IMR-90 (cell line): ENCODE measurements around the gene ELK3. TPM values are rescaled to one million over a fixed set of nuclear protein-coding genes. Genes with fewer than 3 reads are reported as not detected.

ENCODE experiments used
- ATAC-seq: fragments of 200-7000 bp; cut with Tn5 transposase; 2 replicates; pipeline ENCODE4 v1.9.1; 2020; ENCODE audit warnings: low read depth, mild to moderate bottlenecking, moderate library complexity
- BruUV-seq: library from RNA; stranded (reverse); fragments of 400-500 nt; replicated peaks from 2 replicates; lab custom pipeline; 2021; lab: Mats Ljungman, UMichigan
- CTCF ChIA-PET: fragments of 300-600 bp; formaldehyde crosslinking; extraction: SDS; loops from one replicate; lab custom pipeline; 2021; ENCODE audit warnings: antibody characterized with exemption; lab: Yijun Ruan, JAX
- POLR2A ChIA-PET: fragments of 300-600 bp; sonication (Branson Sonifier 250); formaldehyde crosslinking; loops from one replicate; lab custom pipeline; 2022; ENCODE audit warnings: antibody characterized with exemption; ENCODE audit not compliant: unreplicated experiment; lab: Charles Lee
- DNase-seq: peaks from one replicate; pipeline ENCODE4 v3.0.0; 2013
- H2AFZ ChIP-seq: replicated peaks from 2 replicates; pipeline ENCODE3; 2013; ENCODE audit warnings: low read length, mild to moderate bottlenecking; ENCODE audit not compliant: poor library complexity
- H2AK5ac ChIP-seq: 2 replicates; pipeline ENCODE4 v1.6.1; 2013; ENCODE audit warnings: low read depth, low read length, inconsistent platforms
- H2AK9ac ChIP-seq: replicated peaks from 2 replicates; pipeline ENCODE3; 2013; ENCODE audit warnings: mild to moderate bottlenecking, low read depth, low read length, moderate library complexity; ENCODE audit not compliant: poor library complexity
- H2BK120ac ChIP-seq: 2 replicates; pipeline ENCODE4 v1.6.1; 2013; ENCODE audit warnings: low read depth, low read length, inconsistent platforms
- H2BK15ac ChIP-seq: 3 replicates; pipeline ENCODE4 v1.6.1; 2013; ENCODE audit warnings: low read depth, low read length, inconsistent platforms
- H2BK20ac ChIP-seq: 2 replicates; pipeline ENCODE4 v1.6.1; 2013; ENCODE audit warnings: low read depth, mild to moderate bottlenecking, inconsistent platforms, low read length, moderate library complexity
- H2BK5ac ChIP-seq: 2 replicates; pipeline ENCODE4 v1.6.1; 2013; ENCODE audit warnings: mild to moderate bottlenecking, low read depth, low read length, inconsistent platforms; ENCODE audit not compliant: poor library complexity, severe bottlenecking
- H3K14ac ChIP-seq: replicated peaks from 2 replicates; pipeline ENCODE4 v1.6.1; 2013; ENCODE audit warnings: low read depth, low read length, inconsistent platforms
- H3K18ac ChIP-seq: 2 replicates; pipeline ENCODE4 v1.6.1; 2013; ENCODE audit warnings: low read depth, low read length, control low read depth
- H3K23ac ChIP-seq: 2 replicates; pipeline ENCODE4 v1.6.1; 2013; ENCODE audit warnings: low read depth, low read length, inconsistent platforms
- H3K27ac ChIP-seq: 2 replicates; pipeline ENCODE4 v1.5.1; 2013; ENCODE audit warnings: mild to moderate bottlenecking, control low read depth, low read length; ENCODE audit not compliant: insufficient read depth
- H3K27me3 ChIP-seq: 2 replicates; pipeline ENCODE4 v1.6.1; 2013; ENCODE audit warnings: low read length; ENCODE audit not compliant: control insufficient read depth, insufficient read depth
- H3K36me3 ChIP-seq: 2 replicates; pipeline ENCODE4 v1.6.1; 2013; ENCODE audit warnings: low read length, mixed read lengths; ENCODE audit not compliant: control insufficient read depth, insufficient read depth
- H3K4ac ChIP-seq: 2 replicates; pipeline ENCODE4 v1.6.1; 2013; ENCODE audit warnings: low read depth, low read length, inconsistent platforms
- H3K4me1 ChIP-seq: 2 replicates; pipeline ENCODE4 v1.6.1; 2013; ENCODE audit warnings: low read length, mixed read lengths; ENCODE audit not compliant: control insufficient read depth, insufficient read depth
- H3K4me2 ChIP-seq: 2 replicates; pipeline ENCODE4 v1.6.1; 2013; ENCODE audit warnings: low read depth, mild to moderate bottlenecking, control low read depth, low read length, moderate library complexity
- H3K4me3 ChIP-seq: 2 replicates; pipeline ENCODE4 v1.5.1; 2013; ENCODE audit warnings: low read depth, mild to moderate bottlenecking, control low read depth, low read length, moderate library complexity; ENCODE audit not compliant: insufficient read depth
- H3K56ac ChIP-seq: 2 replicates; pipeline ENCODE4 v1.6.1; 2013; ENCODE audit warnings: low read length, inconsistent platforms; ENCODE audit not compliant: insufficient read depth; ENCODE audit errors: extremely low read depth
- H3K79me1 ChIP-seq, 2 experiments: 2 replicates each; pipeline ENCODE4 v1.6.1; 2013; ENCODE audit warnings: low read length in 2 of 2, inconsistent platforms in 1 of 2, low read depth in 1 of 2
- H3K9ac ChIP-seq: 2 replicates; pipeline ENCODE4 v1.6.1; 2013; ENCODE audit warnings: low read depth, low read length, control low read depth
- H3K9me1 ChIP-seq: 2 replicates; pipeline ENCODE4 v1.6.1; 2013; ENCODE audit warnings: low read length, inconsistent platforms; ENCODE audit not compliant: insufficient read depth
- H3K9me3 ChIP-seq: 2 replicates; pipeline ENCODE4 v1.6.1; 2013; ENCODE audit warnings: low read length; ENCODE audit not compliant: control insufficient read depth, insufficient read depth
- H4K20me1 ChIP-seq: 2 replicates; pipeline ENCODE4 v1.6.1; 2013; ENCODE audit warnings: low read length, inconsistent platforms; ENCODE audit not compliant: insufficient read depth
- H4K5ac ChIP-seq: 2 replicates; pipeline ENCODE4 v1.6.1; 2013; ENCODE audit warnings: mild to moderate bottlenecking, low read depth, low read length, control low read depth
- H4K8ac ChIP-seq, 2 experiments: 2 replicates each; pipeline ENCODE4 v1.6.1; 2013; ENCODE audit warnings: low read depth in 2 of 2, low read length in 2 of 2, control low read depth in 1 of 2, inconsistent platforms in 1 of 2
- H4K91ac ChIP-seq: 2 replicates; pipeline ENCODE4 v1.6.1; 2013; ENCODE audit warnings: low read depth, low read length, inconsistent platforms; ENCODE audit not compliant: insufficient read depth
- BHLHE40 ChIP-seq: fragments of 150-350 bp; IDR thresholded peaks from 2 replicates; pipeline ENCODE4 v1.6.1; 2016; ENCODE audit warnings: mild to moderate bottlenecking, low read depth, low read length
- CEBPB ChIP-seq: IDR thresholded peaks from 2 replicates; pipeline ENCODE4 v1.6.1; 2012; ENCODE audit warnings: low read depth, low read length, improper control_type of control experiment
- MAFK ChIP-seq: IDR thresholded peaks from 2 replicates; pipeline ENCODE4 v1.6.1; 2012; ENCODE audit warnings: low read depth, low read length, improper control_type of control experiment
- MAZ ChIP-seq: IDR thresholded peaks from 2 replicates; pipeline ENCODE4 v1.6.1; 2012; ENCODE audit warnings: low read depth, mild to moderate bottlenecking, low read length, improper control_type of control experiment, moderate library complexity, borderline replicate concordance
- NFE2L2 ChIP-seq: fragments of 150-350 bp; IDR thresholded peaks from 2 replicates; pipeline ENCODE4 v1.6.1; 2016; ENCODE audit warnings: low read depth, mild to moderate bottlenecking, low read length
- POLR2A ChIP-seq: IDR thresholded peaks from 2 replicates; pipeline ENCODE4 v1.6.1; 2012; ENCODE audit warnings: mild to moderate bottlenecking, low read depth, low read length
- RAD21 ChIP-seq: IDR thresholded peaks from 2 replicates; pipeline ENCODE4 v1.6.1; 2012; ENCODE audit warnings: low read length, improper control_type of control experiment
- SMC3 ChIP-seq: fragments of 150-350 bp; IDR thresholded peaks from 2 replicates; pipeline ENCODE4 v1.6.1; 2016; ENCODE audit warnings: low read depth, mild to moderate bottlenecking, antibody characterized with exemption, low read length, moderate library complexity
- WGBS, 2 experiments: methylation state at CpG; one replicate each; pipeline versions ENCODE4 v1.1.5 to v1.1.7; 2013; ENCODE audit warnings: missing lambda C conversion rate in 2 of 2; ENCODE audit not compliant: insufficient read length in 1 of 2; ENCODE audit errors: extremely low coverage in 2 of 2; 5-methylcytosine and 5-hydroxymethylcytosine counted together
- dilution Hi-C: fragments of 300-500 bp; cut with HindIII; formaldehyde crosslinking; loops from one replicate; pipeline ENCODE4 v1.14.3; 2018; ENCODE audit warnings: low sequenced_read_pairs; ENCODE audit not compliant: unreplicated experiment
- in situ Hi-C: fragments of 300-500 bp; cut with MboI; formaldehyde crosslinking; loops from 3 replicates; pipeline ENCODE4 v1.14.3; 2019; ENCODE audit warnings: low sequenced_read_pairs, inconsistent platforms, mixed read lengths
- intact Hi-C: fragments of 100-400 bp; cut with micrococcal nuclease; formaldehyde crosslinking; loops from 2 replicates; pipeline ENCODE4 v1.10.0; 2022
- polyA plus RNA-seq, 3 experiments: library from polyadenylated mRNA; depleted of rRNA; stranded (reverse); fragments of >200 nt; gene quantifications; 2 replicates each; pipeline ENCODE4 v1.2.3, GENCODE V29; 2012; ENCODE audit warnings: low replicate concordance in 1 of 3
- total RNA-seq: library from RNA; depleted of rRNA; stranded (reverse); fragments of >200 nt; gene quantifications from 2 replicates; pipeline ENCODE4 v1.2.3, GENCODE V29; 2012
- TF ChIP-seq, protein P1 (sequence below): fragments of 150-350 bp; IDR thresholded peaks from 2 replicates; pipeline ENCODE4 v1.6.1; 2017; ENCODE audit warnings: mild to moderate bottlenecking, antibody characterized with exemption, low read length, low read depth
- TF ChIP-seq, protein P2 (sequence below): conservative IDR thresholded peaks from 2 replicates; pipeline ENCODE4 v1.5.1; 2012; ENCODE audit warnings: mild to moderate bottlenecking, low read depth, low read length, improper control_type of control experiment
- TF ChIP-seq, protein P3 (sequence below): fragments of 150-350 bp; IDR thresholded peaks from 2 replicates; pipeline ENCODE4 v1.6.1; 2016; ENCODE audit warnings: low read depth, mild to moderate bottlenecking, low read length, moderate library complexity, borderline replicate concordance

The ELK3 gene
- total and polyA plus RNA-seq, 2 of the 4 experiments (the other 2 are of a cell fraction): 14.5 to 27.5 TPM

DNA sequence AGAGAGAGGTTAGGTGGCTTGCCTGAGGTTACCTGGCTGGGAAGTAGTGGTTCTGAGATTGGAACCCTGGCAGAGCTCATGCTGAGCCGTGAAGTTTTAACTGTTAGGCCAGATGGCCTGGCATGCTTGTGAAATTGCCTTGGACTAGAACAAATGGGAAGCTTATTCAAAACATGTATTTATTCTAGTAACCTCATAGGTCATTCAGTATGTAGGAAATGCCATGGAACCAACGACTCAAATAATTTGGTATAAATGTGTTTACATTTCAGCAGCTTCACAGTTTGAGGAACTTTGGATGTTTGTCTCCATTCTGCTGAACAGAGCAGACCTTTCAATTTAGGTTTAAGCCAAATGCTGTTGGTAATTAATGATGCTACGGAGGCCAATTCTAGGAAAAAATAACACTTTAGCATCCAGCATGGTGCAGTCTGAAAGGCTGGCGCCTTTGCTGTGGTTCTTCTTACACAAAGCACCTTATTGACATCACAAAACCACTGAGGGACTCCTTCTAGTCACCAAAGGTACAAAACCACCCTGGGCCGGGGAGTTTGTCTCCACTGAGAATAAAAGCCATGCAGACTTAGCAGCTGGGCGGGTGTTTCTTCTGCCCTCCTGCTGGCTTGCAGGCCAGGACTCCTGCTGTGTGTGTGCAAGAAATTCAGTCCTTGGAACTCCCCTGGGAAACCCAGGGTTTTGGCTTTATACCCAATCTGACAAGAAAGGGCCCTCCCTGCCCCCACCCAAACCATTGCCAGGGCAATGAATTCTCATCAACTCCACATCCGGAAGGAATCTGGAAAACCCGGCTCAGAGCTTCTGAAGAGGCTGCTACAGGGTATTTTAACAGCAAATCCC is 64.2 kb downstream of the ELK3 start:
- Histone ChIP-seq H3K9me3 (no peaks in the 10 kb centered on the region), H3K14ac (no peak overlapping the region), H4K8ac (no peak overlapping the region), H3K9ac (no peak overlapping the region), H2BK5ac (peak overlapping the region; percentile 28), H2AK5ac (no peak overlapping the region; the same call in 1 of the 2 replicates), H3K4me2 (peak overlapping the region; percentile 55; the same call in 1 of the 2 replicates), H4K20me1 (peaks cover 73% of the 10 kb centered on the region), H2AK9ac (no peak overlapping the region), H4K91ac (no peak overlapping the region), H3K23ac (no peak overlapping the region), H2AFZ (no peak overlapping the region), H2BK20ac (no peak overlapping the region), H3K27ac (peak overlapping the region; percentile 39; the same call in 1 of the 2 replicates), H3K9me1 (peaks cover 26% of the 10 kb centered on the region), H3K4me1 (peaks cover 17% of the 10 kb centered on the region), H2BK120ac (no peak overlapping the region), H3K4ac (no peak overlapping the region), H3K27me3 (no peaks in the 10 kb centered on the region), H3K36me3 (peaks cover 21% of the 10 kb centered on the region), H3K4me3 (no peak overlapping the region), H4K5ac (no peak overlapping the region), H3K18ac (no peak overlapping the region), H3K56ac (no peak overlapping the region), H3K79me1 (peaks cover 31 to 89% of the 10 kb centered on the region in 2 experiments), H2BK15ac (no peak overlapping the region)
- in situ Hi-C loops: no loop called here
- intact Hi-C loops: no loop called here
- CTCF ChIA-PET: interaction anchor here (1.0 kb wide), 1 partner anchor 10 kb away, joined by 3 read pairs; no protein-coding TSS in a partner anchor
- TF ChIP-seq SMC3 (no peak), RAD21 (no peak), CEBPB (no peak), POLR2A (no peak), NFE2L2 (no peak), MAZ (no peak), MAFK (no peak), BHLHE40 (no peak)
- TF ChIP-seq, protein P1, sequence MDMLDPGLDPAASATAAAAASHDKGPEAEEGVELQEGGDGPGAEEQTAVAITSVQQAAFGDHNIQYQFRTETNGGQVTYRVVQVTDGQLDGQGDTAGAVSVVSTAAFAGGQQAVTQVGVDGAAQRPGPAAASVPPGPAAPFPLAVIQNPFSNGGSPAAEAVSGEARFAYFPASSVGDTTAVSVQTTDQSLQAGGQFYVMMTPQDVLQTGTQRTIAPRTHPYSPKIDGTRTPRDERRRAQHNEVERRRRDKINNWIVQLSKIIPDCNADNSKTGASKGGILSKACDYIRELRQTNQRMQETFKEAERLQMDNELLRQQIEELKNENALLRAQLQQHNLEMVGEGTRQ: no peak
- TF ChIP-seq, protein P2, sequence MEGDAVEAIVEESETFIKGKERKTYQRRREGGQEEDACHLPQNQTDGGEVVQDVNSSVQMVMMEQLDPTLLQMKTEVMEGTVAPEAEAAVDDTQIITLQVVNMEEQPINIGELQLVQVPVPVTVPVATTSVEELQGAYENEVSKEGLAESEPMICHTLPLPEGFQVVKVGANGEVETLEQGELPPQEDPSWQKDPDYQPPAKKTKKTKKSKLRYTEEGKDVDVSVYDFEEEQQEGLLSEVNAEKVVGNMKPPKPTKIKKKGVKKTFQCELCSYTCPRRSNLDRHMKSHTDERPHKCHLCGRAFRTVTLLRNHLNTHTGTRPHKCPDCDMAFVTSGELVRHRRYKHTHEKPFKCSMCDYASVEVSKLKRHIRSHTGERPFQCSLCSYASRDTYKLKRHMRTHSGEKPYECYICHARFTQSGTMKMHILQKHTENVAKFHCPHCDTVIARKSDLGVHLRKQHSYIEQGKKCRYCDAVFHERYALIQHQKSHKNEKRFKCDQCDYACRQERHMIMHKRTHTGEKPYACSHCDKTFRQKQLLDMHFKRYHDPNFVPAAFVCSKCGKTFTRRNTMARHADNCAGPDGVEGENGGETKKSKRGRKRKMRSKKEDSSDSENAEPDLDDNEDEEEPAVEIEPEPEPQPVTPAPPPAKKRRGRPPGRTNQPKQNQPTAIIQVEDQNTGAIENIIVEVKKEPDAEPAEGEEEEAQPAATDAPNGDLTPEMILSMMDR: no peak
- TF ChIP-seq, protein P3, sequence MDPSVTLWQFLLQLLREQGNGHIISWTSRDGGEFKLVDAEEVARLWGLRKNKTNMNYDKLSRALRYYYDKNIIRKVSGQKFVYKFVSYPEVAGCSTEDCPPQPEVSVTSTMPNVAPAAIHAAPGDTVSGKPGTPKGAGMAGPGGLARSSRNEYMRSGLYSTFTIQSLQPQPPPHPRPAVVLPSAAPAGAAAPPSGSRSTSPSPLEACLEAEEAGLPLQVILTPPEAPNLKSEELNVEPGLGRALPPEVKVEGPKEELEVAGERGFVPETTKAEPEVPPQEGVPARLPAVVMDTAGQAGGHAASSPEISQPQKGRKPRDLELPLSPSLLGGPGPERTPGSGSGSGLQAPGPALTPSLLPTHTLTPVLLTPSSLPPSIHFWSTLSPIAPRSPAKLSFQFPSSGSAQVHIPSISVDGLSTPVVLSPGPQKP: no peak
- WGBS, 2 experiments: 20% methylated on average over 2 of the region's 8 CpGs; no CpG with 5 or more reads in 1 of the 2 experiments
- peak; percentile 53 for ATAC-seq
- peak; percentile 54 for DNase-seq
- dilution Hi-C loops: no loop called here
- POLR2A ChIA-PET: no interaction called here
- no TSS peak for BruUV-seq
